Cerebellar cortex (tissue), 1 donor: ENCODE data around the gene G6PD.
"Not testable (repeated sequence)": the region's sequence is repeated elsewhere in the genome, so short reads cannot be mapped to it uniquely, and the experiment has no call there.

Experiments
- DNase-seq: peaks from one replicate; pipeline ENCODE4 v3.0.0-alpha.2; 2015; ENCODE audit warnings: low spot score

Gene G6PD

DNA sequence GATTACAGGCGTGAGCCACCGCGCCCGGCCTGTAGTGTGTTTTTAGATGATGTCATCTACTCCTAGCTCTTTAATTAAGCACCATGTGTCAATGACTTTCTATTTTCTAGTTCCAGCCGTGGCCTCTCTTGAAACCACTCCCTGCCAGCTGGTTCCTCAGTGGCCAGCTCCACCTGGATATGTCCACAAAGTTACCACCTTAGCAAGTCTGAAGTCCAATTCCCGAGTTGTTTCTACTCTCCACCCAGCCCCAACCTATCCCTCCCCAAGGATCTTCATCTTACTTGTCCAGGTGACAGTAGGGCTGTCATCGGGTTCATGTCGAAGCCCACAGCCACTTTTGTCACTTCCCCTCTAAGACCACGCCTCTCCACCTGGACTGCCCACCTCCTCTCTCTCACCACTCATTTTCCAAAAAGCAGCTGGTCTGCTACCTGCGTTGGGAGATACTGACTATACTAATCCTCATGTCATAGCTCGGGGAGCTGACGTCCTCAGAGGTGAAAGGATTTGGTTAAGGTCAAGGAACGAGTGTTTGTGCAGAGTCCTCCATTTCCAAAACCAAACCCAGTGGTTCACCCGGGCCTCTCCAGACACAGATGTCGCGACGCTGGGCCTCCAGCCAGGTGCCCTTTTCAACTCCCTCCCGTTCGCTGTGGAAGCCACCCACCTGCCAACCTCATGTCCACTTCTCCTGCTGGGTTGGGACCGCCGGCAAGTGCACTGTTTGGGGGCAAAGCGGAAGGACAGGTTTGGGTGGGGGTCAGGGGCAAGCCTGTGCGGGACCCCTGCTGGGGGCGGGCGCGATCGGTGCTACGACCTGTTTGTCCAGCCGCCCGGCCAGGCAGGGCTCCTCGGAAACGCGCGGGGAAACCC lies 31.3 kb downstream of the G6PD start:
- DNase-seq = no peak

DNA sequence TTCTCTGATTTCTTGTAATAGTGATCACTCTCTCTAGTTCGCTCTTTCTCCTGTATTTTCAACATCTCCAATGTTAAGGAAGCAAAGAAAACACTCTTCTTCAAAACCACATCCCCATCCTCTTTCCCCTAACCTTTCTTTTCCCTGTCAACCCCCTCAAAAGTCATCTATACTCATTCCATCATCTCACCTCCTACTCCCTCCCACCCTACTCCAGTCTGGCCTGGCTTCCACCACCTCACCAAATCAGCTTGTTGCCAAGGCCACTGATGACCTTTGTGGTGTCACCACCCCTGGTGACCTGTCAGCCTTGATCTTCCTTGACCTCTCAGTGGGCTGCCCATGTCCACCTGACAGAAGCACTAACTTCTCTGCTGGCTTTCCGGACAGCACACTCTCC lies 32.9 kb downstream of the G6PD start:
- no peak for DNase-seq

DNA sequence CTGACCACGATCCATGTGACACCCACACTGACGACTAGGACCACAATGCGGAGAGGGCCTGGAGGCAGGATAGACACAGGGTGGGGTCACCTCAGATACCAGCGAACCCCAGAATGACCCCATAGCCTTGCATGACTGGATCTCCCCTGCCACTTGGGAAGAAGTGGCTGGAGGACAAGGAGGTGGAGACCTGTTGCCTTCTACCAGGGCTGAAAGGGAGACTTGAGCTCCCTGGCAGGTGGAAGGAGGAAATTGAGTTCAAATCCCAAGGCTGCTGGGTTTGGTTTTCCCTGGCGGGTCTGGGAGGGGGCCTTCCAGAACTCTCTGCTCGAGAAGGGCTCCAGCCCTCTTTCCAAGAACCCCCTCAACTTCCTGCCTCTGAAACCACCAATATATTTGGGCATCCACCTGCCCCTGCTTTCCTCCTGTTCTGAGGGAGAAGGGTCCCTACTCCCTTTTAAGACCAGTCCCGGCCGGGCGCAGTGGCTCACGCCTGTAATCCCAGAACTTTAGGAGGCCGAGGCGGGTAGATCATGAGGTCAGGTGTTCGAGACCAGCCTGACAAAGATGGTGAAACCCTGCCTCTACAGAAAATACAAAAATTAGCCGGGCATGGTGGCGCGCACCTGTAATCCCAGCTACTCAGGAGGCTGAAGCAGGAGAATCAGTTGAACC lies 33.6 kb downstream of the G6PD start:
- DNase-seq = no peak

DNA sequence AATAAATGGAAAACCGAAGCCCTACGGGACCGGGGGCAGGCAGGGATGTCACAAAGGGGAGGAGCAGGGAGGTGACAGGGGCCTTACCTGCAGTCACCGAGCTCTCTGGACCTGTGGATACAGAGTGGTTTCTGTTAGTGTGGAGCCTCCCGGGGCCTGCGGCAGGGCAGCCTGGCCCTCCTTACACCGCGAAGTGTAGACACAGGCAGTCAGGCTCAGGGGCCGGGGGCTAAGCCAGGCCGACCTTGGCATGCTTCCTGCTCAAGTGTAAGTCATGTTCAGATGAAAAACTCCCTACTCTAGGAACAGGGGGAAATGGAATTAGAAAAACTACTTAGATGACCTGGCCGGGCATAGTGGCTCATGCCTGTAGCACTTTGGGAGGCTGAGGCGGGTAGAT lies 34.9 kb downstream of the G6PD start:
- no peak for DNase-seq

DNA sequence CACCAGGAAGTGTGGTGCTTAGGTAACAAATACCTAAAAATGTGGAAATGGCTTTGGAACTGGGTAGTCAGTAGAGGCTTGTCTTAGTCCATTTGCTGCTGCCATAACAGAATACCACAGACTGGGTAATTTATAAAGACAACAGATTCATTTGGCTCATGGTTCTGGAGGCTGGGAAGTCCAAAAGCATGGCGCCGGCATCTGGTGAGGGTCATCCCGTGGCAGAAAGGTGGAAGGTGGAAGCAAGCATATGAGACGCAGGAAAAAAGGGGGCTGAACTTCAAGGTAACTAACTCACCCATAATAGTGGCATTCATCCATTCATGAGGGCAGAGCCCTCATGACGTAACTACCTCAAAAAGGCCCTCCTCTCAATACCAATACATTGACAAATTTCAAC lies 37.2 kb downstream of the G6PD start:
- no peak for DNase-seq

DNA sequence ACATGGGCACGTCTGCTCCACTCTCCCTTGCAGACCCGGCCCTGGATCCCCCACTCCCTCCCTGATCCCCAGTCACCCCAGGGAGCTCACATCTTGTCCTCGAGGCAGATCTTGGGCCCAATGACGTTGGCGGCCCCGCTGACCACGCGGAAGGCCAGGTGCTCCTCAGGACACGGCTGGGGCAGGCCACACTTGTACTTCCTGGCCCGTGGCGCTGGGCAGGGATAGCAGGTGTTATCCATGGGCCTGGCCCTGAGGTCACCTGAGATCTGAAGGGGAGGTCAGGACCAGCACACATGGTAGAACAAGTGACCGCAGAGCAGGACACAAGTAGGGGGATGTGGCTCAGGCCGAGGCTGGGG lies 38.3 kb downstream of the G6PD start:
- DNase-seq = no peak

DNA sequence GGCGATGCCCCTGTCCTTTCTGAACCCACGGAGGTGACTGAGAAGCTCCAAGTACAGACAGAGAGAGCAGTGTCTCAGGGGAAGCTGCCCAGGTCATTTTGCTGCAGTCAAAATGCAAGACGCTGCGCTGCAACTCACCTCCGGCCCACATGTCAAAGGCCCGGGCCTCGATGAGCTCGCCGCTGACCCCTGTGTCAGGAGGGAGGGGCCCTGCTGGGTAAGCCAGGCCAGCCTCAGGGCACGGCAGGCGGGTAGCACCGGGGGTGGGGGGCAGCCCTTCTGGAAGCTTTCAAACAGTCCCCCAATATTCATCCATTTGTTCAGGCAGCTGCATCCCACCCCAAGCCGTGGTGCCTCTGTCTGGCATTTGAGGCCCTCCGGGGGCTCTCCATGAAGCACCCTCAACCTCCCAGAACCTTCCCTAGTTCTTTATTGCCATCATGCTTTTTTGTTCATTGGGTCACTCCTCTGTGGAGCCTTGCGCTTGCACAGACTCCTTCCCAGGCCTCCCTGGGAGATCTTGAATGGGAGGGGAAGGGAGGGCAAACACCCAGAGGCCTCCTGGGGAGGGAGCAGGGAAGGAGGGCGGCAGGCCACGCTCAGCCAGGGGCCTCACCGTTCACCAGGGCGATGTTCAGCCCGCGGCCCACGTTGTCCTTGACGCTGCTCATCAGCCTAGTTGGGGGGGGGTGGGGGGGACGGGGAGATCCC lies 38.8 kb downstream of the G6PD start:
- no peak for DNase-seq

DNA sequence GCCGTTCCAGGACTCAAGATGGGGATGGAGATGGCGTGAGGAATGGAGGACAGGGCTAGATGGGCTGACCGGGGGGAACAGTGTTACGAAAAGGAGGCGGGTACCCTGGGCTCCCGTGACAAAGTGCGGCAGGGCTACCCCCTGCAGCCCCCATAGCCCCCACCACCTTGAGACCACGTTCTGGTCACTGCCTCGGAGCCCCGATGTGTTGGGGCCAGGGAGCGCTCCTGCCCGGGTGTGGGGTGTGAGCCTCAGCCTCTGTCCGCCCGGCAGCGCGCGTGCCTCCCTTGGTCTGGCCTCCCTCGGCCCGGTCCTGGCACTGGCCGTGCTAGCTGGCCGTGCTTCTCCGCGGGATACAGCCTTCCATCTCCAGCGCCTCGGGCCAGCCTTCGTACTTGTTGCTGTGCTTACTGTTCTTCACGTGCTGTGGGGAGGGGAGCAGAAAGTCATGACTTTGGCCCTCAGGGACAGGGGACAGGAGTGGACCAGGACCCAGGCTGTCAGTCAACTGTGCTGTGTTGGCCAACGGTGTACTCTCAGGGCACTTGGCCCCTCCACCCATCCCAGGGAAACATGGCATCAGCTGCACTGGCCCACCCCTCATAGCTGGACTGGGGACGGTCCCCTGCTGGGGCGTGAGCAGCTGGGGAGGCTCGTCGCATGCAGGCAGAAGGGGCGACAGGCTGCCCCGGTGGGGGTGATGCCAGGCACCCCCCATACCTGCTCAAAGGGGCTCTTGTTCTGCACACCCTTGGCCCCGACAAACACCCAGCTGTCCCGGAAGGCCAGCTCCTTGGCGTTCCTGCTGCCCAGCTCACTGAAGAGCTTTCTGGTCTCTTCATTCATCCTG lies 39.9 kb downstream of the G6PD start:
- DNase-seq = no peak

DNA sequence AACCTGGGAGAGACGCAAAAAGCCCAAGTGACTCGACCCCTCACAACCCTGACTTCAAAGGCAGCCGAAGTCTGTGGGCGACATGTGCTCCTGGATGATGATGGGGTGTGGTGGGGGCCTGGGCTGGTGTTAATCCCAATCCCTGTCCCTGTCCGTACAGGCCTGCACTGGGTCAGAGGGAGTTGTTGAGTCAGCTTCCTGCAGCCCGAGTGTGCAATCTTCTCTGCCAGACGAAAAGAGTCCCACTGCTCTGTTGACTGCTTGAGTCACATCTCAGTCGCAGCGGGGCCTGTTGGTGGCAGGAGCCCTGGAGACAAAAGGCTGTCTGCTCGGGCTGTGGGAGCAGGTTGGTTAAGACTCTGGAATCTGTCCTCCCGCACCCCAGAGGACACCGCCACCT lies 40.9 kb downstream of the G6PD start:
- DNase-seq = no peak

DNA sequence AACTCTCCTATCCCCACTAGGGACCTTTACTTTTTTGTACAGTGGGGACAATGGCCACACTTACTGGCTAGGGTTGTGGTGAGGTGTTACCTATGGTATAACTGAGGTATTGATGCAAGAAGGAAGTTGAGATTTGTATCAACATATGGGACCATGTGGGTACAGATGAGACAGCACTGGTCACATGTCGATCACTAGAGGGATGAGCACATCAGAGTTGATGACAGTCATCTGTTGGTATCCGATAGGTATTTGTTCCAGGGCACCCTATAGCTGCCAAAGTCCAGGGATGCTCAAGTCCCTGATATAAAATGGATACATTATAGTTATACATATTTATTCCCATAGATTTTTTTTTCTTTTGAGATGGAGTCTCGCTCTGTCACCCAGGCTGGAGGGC lies 43.7 kb downstream of the G6PD start:
- no peak for DNase-seq

DNA sequence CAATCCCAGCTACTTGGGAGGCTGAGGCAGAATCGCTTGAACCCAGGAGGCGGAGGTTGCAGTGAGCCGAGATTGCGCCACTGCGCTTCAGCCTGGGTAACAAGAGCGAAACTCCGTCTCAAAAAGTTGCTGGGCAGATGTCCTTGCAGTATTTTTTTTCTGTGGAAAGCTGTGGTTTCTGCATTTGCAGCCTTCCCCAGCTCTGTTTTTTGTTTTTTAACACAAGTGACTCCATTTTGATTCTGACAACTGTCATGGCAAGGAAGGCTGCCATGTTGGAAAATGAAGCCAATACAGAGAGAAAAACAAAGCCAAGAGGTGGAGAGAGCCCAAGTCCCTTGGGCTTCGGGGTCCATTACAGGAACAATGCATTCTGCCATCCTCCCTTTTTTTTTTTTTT lies 44.5 kb downstream of the G6PD start:
- DNase-seq = no peak

DNA sequence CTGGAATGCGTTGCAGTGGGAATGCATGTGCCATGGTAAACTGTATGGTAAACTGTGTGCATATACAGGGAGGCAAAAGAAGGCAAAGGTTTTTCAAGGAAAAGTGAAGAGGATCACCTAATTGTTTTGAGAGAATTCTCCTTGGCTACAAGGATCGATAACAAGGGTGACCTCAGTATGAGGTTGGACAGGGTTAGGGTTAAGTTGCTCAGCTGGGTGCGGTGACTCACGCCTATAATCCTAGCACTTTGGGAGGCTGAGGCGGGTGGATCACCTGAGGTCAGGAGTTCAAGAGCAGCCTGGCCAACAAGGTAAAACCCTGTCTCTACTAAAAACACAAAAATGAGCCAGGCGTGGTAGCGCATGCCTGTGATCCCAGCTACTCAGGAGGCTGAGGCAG lies 45.2 kb downstream of the G6PD start:
- DNase-seq = not testable (repeated sequence)

DNA sequence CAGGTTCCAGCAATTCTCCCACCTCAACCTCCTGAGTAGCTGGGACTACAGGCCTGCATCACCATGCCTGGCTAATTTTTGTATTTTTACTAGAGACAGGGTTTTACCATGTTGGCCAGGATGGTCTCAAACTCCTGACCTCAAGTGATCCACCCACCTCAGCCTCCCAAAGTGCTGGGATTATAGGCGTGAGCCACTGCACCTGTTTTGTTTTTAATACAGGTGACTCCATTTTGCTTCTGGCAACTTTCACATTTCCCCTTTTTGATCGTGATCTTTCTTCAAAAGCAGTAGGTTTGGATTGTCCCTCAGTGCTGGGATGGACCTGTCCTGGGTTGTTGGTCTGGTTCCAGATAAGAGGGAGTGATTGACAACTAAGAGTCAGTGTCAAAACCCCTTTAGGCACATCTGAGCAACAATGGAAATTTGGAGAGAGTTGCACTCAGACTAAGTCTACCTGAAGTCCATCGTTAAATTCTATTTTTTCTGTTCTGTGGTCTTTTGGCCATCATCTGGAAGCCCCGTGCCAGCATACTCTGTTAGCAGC lies 50.0 kb downstream of the G6PD start:
- not testable (repeated sequence) for DNase-seq

DNA sequence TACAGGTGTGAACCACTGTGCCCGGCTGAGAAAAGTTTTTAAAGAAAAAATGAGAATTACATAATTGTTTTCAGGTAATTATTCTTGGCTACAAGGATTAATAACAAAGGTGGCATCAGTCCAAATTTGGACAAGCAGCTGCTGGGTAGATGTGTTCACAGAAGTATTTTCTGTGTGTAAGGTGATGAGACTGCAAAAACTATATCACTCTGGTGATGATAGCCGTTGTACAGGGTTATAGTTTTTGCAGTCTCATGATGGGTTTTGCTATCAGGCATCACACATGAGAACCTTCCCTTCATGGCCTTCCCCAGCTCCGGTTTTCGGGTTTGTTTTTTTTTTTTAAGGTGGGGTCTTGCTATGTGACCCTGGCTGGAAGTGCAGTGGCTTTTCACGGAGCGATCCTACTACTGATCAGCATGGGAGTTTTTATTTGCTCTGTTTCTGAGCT lies 51.1 kb downstream of the G6PD start:
- no peak for DNase-seq

DNA sequence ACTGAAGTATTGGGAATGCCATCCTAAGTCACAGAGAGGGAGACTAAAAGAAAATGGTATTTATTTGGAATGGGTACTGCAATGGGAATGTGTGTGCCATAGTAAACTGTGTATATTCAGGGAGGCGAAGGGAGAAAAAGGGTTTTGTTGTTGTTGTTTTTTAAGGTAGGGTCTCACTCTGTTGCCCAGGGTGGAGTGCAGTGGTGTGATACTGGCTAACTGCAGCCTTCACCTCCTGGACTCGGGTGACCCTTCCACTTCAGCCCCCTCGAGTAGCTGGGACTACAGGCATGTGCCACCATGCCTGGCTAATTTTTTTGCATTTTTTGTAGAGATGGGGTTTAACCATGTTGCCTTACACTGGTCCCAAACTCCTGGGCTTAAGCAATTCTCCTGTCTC lies 51.9 kb downstream of the G6PD start:
- no peak for DNase-seq

DNA sequence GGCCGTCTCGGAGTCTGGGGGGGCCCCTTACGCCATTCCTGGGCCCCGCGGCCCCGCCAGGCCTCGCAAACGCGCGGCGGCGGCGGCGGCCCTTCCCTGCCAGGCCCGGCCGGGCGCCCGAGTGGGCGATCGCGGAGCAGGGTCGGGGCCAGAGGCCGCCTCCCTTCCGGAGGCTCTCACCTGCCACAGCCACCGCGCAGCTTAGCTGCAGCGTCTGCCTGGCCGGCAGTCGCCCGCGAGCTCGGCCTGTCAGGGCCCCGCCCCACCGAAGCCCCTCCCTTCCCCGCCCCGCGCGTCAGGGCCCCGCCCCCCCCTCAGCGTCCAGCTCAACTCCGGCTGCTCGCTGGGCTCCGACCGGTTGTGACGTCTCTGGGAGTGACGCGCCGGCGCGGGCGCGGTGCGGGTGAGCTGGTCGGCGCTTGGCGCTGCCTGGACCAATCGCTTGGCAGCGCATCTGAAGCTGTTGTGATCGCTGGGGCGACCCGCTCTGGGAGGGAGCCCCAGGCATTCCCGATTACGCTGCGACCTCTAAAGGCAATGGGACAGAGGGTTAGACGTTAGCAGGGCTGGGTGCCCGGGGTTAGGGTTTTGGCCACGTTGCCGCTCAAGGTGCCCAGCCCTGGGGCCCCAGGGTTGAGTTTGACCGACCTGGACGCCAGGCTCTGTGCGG lies 56.1 kb downstream of the G6PD start, which contains the start of gene SLC10A3:
SLC10A3 (minus strand) TSS at position 216 of the 670 bp plus-strand sequence. CDS start 1,689 bp downstream, outside the sequence.
- peak; percentile 91 for DNase-seq

DNA sequence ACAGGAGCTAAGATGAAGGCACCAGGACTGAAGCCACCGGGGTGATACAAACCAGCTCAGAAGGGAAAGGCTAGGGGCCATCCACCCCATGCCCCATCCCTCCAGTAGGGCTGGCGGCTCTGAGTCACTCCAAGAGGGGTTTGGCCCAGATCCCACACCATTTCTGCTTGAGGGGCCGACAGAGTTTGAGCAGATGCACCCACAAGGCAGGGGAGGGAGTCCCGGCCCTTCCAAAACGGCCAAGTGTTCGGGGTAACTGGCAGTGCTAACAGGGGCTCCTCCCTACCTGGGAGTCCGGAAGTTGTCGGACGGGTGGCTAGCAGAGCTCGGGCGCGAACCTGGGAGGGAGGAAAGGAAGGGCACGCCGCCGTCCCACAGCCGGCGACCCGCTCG lies 56.6 kb downstream of the G6PD start:
- peak; percentile 16 for DNase-seq

DNA sequence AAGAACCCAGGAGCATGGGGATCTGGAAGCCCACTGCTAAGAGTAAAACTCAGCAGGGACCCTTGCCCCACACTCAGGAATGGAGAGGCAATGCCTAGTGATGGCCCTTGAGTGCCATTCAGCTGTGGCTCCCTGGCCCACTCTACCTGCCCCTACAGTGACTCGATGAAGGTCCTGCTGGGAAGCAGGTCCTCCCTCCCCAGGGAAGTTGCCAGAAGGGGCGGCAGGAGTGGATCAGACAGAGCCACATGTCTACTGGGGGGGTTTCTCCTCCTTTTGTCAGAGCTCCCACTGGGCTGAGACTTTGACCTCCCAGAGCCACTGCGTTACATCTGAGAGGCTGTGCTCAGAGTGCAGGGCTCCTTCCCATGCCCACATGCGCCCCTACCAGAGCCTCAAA lies 57.5 kb downstream of the G6PD start:
- no peak for DNase-seq

DNA sequence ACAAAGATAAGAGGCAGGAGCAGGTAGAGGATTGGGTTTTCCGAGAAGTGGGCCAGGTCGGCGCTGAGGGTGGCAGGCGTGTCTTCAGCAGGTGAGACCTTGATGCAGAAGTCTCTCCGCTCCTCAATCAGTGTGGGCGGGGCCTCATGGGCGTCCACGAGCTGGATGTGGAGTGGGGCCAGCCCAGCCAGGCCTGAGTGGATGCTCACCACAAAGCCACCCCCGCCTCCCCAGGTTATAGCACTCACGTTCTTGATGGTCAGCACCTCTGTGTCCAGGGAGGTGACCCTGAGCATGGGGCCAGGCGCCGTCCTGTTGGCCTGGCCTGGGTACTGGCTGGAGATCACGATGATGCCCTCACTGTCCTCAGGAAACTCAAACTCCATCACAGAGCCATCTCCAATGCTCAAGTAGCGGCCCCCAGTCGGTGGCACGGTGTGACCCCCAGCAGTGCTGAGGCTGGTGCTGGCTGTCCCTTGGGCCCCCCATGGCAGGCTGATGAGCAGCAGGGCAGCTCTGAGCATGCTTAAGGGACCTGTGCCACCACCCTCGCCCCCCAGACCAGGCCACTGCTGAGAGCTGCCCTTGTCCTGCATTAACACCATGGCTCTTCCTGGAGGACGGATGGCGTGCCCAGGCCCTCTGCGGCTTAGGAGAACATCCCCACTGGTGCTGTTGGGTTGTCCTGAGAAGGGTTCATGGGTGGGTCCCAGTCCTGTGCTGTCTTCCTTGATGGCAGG lies 58.1 kb downstream of the G6PD start:
- no peak for DNase-seq
